Suprapubic skin (tissue), 4 donors: ENCODE measurements around the gene HDAC3.

ENCODE experiments used
- POLR2A ChIP-seq, 2 donors: fragments of 450-650 bp; IDR thresholded peaks; one replicate each; pipeline ENCODE4 v1.6.1; 2017; ENCODE audit warnings: antibody characterized with exemption in 2 of 2, mild to moderate bottlenecking in 2 of 2, moderate library complexity in 2 of 2
- POLR2AphosphoS5 ChIP-seq, 3 donors: sonication (generic); formaldehyde crosslinking; IDR thresholded peaks; one replicate each; pipeline ENCODE4 v1.6.1; 2017; ENCODE audit warnings: antibody characterized with exemption in 3 of 3
- TF ChIP-seq, protein P1 (sequence below), 2 donors: fragments of 200-600 bp in 1 of 2; fragments of 450-650 bp in 1 of 2; sonication (generic) in 1 of 2; IDR thresholded peaks; one replicate each; pipeline ENCODE4 v1.5.1; 2016 to 2019; ENCODE audit warnings: antibody characterized with exemption in 2 of 2, mild to moderate bottlenecking in 1 of 2, moderate library complexity in 1 of 2

DNA sequence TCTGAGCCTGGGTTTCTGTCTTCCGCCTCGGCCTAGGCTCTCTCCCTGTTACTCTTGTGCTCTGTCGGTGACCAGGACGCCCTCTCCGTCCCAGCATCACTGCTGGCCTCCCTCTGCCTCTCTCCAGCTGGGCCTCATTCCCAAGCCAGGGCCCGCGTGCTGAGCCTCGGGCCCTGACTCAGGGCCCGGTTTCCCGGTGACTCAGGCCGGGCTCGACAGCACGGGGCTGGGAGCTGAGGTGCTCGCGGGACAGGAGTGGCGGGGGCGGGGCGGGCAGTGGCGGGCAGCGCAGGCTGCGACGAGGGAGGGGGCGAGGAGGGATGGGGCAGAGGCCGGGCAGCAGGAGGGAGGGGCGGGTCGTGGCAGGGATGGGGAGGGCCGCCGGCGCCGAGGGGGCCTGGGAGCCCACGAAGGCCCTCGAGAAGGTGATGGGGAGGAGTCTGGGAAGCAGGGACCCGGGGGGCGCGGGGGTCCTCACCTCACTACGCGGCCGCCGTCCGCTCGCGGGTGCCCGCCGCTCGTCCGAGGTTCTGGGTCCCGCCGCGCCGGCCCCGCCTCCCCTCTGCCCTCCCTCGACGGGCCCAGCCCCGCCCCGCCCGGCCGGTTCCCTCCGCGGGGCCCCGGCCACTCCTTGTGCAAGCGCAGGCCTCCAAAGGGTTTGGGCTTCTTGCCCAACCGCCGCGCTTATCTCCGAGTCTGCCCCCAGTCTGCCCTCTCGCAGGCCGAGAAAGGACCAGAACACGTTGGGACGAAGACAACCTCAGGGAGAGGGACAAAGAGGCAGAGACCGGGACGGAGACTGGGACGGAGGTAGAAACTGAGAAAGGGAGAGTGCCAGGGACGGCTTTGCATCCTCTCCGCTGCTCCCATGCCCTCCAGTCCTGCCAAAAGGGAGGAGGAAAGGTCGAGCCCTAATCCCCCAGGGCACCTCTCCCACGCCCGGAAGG lies 45.3 kb upstream of the HDAC3 start, which contains the start of gene ARAP3:
- TF ChIP-seq POLR2AphosphoS5 (IDR thresholded peaks at IDR 0.05) (no peak), POLR2A (IDR thresholded peaks at IDR 0.05) (no peak)
- TF ChIP-seq, protein P1, sequence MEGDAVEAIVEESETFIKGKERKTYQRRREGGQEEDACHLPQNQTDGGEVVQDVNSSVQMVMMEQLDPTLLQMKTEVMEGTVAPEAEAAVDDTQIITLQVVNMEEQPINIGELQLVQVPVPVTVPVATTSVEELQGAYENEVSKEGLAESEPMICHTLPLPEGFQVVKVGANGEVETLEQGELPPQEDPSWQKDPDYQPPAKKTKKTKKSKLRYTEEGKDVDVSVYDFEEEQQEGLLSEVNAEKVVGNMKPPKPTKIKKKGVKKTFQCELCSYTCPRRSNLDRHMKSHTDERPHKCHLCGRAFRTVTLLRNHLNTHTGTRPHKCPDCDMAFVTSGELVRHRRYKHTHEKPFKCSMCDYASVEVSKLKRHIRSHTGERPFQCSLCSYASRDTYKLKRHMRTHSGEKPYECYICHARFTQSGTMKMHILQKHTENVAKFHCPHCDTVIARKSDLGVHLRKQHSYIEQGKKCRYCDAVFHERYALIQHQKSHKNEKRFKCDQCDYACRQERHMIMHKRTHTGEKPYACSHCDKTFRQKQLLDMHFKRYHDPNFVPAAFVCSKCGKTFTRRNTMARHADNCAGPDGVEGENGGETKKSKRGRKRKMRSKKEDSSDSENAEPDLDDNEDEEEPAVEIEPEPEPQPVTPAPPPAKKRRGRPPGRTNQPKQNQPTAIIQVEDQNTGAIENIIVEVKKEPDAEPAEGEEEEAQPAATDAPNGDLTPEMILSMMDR (IDR thresholded peaks at IDR 0.05) = no peak
